ENCODE data around the gene SERPINA1.
"Not testable (repeated sequence)": the region's sequence is repeated elsewhere in the genome, so short reads cannot be mapped to it uniquely, and the experiment has no call there.

Gene SERPINA1

GRCh38 chr14:94388384-94389103 is at the start of gene SERPINA1:
TSS of gene SERPINA1 (minus strand) at chr14:94388602. CDS start at chr14:94383237, 5,365 bp downstream.
- DNase-seq (ENCODE audit: low read depth), result no peak

GRCh38 chr14:94428610-94429009 is 40.2 kb upstream of the SERPINA1 start:
- no peak for DNase-seq (ENCODE audit: low read depth)

- DNase-seq (ENCODE audit: low read depth), result no peak
Measured at GRCh38 chr14:94427016-94427613, 38.7 kb upstream of the SERPINA1 start.

GRCh38 chr14:94426526-94426925 is 38.1 kb upstream of the SERPINA1 start:
- DNase-seq (ENCODE audit: low read depth), result no peak

GRCh38 chr14:94424371-94424770 is 36.0 kb upstream of the SERPINA1 start:
- DNase-seq (ENCODE audit: low read depth), result no peak

- peak; percentile 15 for DNase-seq (ENCODE audit: low read depth)
Measured at GRCh38 chr14:94423453-94424056, 35.2 kb upstream of the SERPINA1 start.

GRCh38 chr14:94421316-94421715 is 32.9 kb upstream of the SERPINA1 start:
- no peak for DNase-seq (ENCODE audit: low read depth)

GRCh38 chr14:94417497-94418205 is 29.2 kb upstream of the SERPINA1 start:
- DNase-seq (ENCODE audit: low read depth), result not testable (repeated sequence)

- DNase-seq (ENCODE audit: low read depth), result no peak
Measured at GRCh38 chr14:94412671-94413638, 24.6 kb upstream of the SERPINA1 start.

- no peak for DNase-seq (ENCODE audit: low read depth)
Measured at GRCh38 chr14:94411638-94412037, 23.2 kb upstream of the SERPINA1 start.

- DNase-seq (ENCODE audit: low read depth), result not testable (repeated sequence)
Measured at GRCh38 chr14:94409430-94409829, 21.0 kb upstream of the SERPINA1 start.

- DNase-seq (ENCODE audit: low read depth), result no peak
Measured at GRCh38 chr14:94408546-94409095, 20.2 kb upstream of the SERPINA1 start.

- no peak for DNase-seq (ENCODE audit: low read depth)
Measured at GRCh38 chr14:94407906-94408305, 19.5 kb upstream of the SERPINA1 start.

- no peak for DNase-seq (ENCODE audit: low read depth)
Measured at GRCh38 chr14:94406910-94407309, 18.5 kb upstream of the SERPINA1 start.

GRCh38 chr14:94405486-94405885 is 17.1 kb upstream of the SERPINA1 start:
- no peak for DNase-seq (ENCODE audit: low read depth)

- no peak for DNase-seq (ENCODE audit: low read depth)
Measured at GRCh38 chr14:94404561-94404960, 16.2 kb upstream of the SERPINA1 start.

- no peak for DNase-seq (ENCODE audit: low read depth)
Measured at GRCh38 chr14:94403312-94403932, 15.0 kb upstream of the SERPINA1 start.

GRCh38 chr14:94401083-94401482 is 12.7 kb upstream of the SERPINA1 start:
- no peak for DNase-seq (ENCODE audit: low read depth)

- no peak for DNase-seq (ENCODE audit: low read depth)
Measured at GRCh38 chr14:94400422-94400841, 12.0 kb upstream of the SERPINA1 start.

GRCh38 chr14:94398536-94398935 is 10.1 kb upstream of the SERPINA1 start:
- no peak for DNase-seq (ENCODE audit: low read depth)

GRCh38 chr14:94398182-94398479 is 9.7 kb upstream of the SERPINA1 start:
- no peak for DNase-seq (ENCODE audit: low read depth)
